Natural killer cell (primary cell): ENCODE measurements around the gene FREM1. TPM values are rescaled to one million over a fixed set of nuclear protein-coding genes. Genes with fewer than 3 reads are reported as not detected.

Experiments used
- ATAC-seq, 3 donors: fragments of 150-1000 bp in 2 of 3; fragments of 200-7000 bp in 1 of 3; cut with Tn5 transposase; 1 replicate in 1 of 3; 2 replicates in 2 of 3; pipeline ENCODE4 v1.10.0; 2021; ENCODE audit warnings: mild to moderate bottlenecking in 2 of 3, moderate library complexity in 2 of 3
- DNase-seq, 2 donors: peaks; one replicate each; pipeline versions ENCODE4 v3.0.0 to v3.0.0-alpha.2; 2013 to 2021; ENCODE audit warnings: mixed read lengths in 1 of 2
- H3K27ac ChIP-seq: one replicate; pipeline ENCODE4 v1.5.1; 2013; ENCODE audit warnings: mild to moderate bottlenecking, low read length
- H3K27me3 ChIP-seq: one replicate; pipeline ENCODE4 v1.6.1; 2013; ENCODE audit warnings: low read length; ENCODE audit not compliant: control insufficient read depth, insufficient read depth
- H3K36me3 ChIP-seq: one replicate; pipeline ENCODE4 v1.6.1; 2013; ENCODE audit warnings: low read length; ENCODE audit not compliant: control insufficient read depth, insufficient read depth
- H3K4me1 ChIP-seq: one replicate; pipeline ENCODE4 v1.6.1; 2013; ENCODE audit warnings: low read length; ENCODE audit not compliant: control insufficient read depth, insufficient read depth
- H3K4me3 ChIP-seq: one replicate; pipeline ENCODE4 v1.5.1; 2013; ENCODE audit warnings: low read length
- H3K9me3 ChIP-seq: one replicate; pipeline ENCODE4 v1.6.1; 2013; ENCODE audit warnings: low read length; ENCODE audit not compliant: control insufficient read depth, insufficient read depth
- H3K27ac Mint-ChIP-seq, 2 donors: one replicate each; pipeline ENCODE4 v1.8.0; 2022; ENCODE audit warnings: mild to moderate bottlenecking in 2 of 2, mixed read lengths in 2 of 2, moderate library complexity in 1 of 2
- H3K27me3 Mint-ChIP-seq, 2 donors: one replicate each; pipeline ENCODE4 v1.8.0; 2022; ENCODE audit warnings: low read depth in 2 of 2, mixed read lengths in 2 of 2
- H3K36me3 Mint-ChIP-seq: one replicate; pipeline ENCODE4 v1.8.0; 2022; ENCODE audit warnings: mixed read lengths
- H3K4me1 Mint-ChIP-seq, 2 donors: one replicate each; pipeline ENCODE4 v1.8.0; 2022; ENCODE audit warnings: mixed read lengths in 2 of 2
- H3K4me3 Mint-ChIP-seq: one replicate; pipeline ENCODE4 v1.8.0; 2022; ENCODE audit warnings: mild to moderate bottlenecking, moderate library complexity, mixed read lengths
- H3K9me3 Mint-ChIP-seq, 2 donors: one replicate each; pipeline ENCODE4 v1.8.0; 2022; ENCODE audit warnings: mixed read lengths in 2 of 2
- CTCF ChIP-seq: fragments of 200-600 bp; IDR thresholded peaks from one replicate; pipeline ENCODE4 v1.8.0; 2022; ENCODE audit warnings: antibody characterized with exemption
- WGBS: methylation state at CpG from one replicate; pipeline ENCODE4 v1.1.7; 2013; ENCODE audit warnings: missing lambda C conversion rate; ENCODE audit not compliant: insufficient coverage; 5-methylcytosine and 5-hydroxymethylcytosine counted together
- intact Hi-C: fragments of 100-400 bp; cut with micrococcal nuclease; formaldehyde crosslinking; loops from one replicate; pipeline ENCODE4 v1.14.2; 2022
- total RNA-seq, 4 donors: library from RNA; stranded (reverse); fragments of 120-200 nt in 1 of 4; gene quantifications; one replicate each; pipeline versions ENCODE4 v1.2.3 to v1.2.4, GENCODE V29; 2013 to 2022

The FREM1 gene
- total RNA-seq, result under 1 TPM in 1 of 3 donors, not detected in 2; 0.05 TPM
- not detected for total RNA-seq (2013)

GRCh38 chr9:14909961-14910805 is at the start of gene FREM1:
Gene FREM1 (minus strand): TSS chr9:14910428. CDS start chr9:14868977, 41,451 bp downstream.
- H3K4me3 Mint-ChIP-seq, result no peak within 1 kb of the TSS
- H3K9me3 Mint-ChIP-seq, result no peaks in the 10 kb centered on the region
- 56% methylated on average over 17 of the region's 18 CpGs for WGBS
- Histone ChIP-seq H3K27ac (no peak within 1 kb of the TSS), H3K4me1 (no peaks in the 10 kb centered on the region), H3K9me3 (no peaks in the 10 kb centered on the region), H3K27me3 (no peaks in the 10 kb centered on the region), H3K36me3 (no peaks in the 10 kb centered on the region), H3K4me3 (no peak within 1 kb of the TSS)
- H3K36me3 Mint-ChIP-seq, result no peaks in the 10 kb centered on the region
- TF ChIP-seq CTCF, result no peak
- intact Hi-C loops, result no loop called here
- no peak within 1 kb of the TSS for H3K27ac Mint-ChIP-seq
- DNase-seq (no peak), ATAC-seq (no peak)
- no peaks in the 10 kb centered on the region for H3K27me3 Mint-ChIP-seq
- H3K4me1 Mint-ChIP-seq, result no peaks in the 10 kb centered on the region

GRCh38 chr9:14958989-14959388 is 48.8 kb upstream of the FREM1 start:
- Mint-ChIP-seq H3K4me3 (no peak overlapping the region), H3K36me3 (no peaks in the 10 kb centered on the region), H3K27ac (no peak overlapping the region), H3K27me3 (no peaks in the 10 kb centered on the region), H3K4me1 (no peaks in the 10 kb centered on the region), H3K9me3 (peaks cover 0 to 9% of the 10 kb centered on the region in 2 donors)
- ATAC-seq (no peak), DNase-seq (no peak)
- H3K4me1 ChIP-seq, result no peaks in the 10 kb centered on the region
- no peaks in the 10 kb centered on the region for H3K36me3 ChIP-seq
- no peaks in the 10 kb centered on the region for H3K27me3 ChIP-seq
- H3K27ac ChIP-seq, result no peak overlapping the region
- H3K4me3 ChIP-seq, result no peak overlapping the region
- intact Hi-C loops, result no loop called here
- H3K9me3 ChIP-seq, result no peaks in the 10 kb centered on the region
- TF ChIP-seq CTCF, result no peak

GRCh38 chr9:14957109-14957508 is 46.9 kb upstream of the FREM1 start:
- no peak for ATAC-seq
- Histone ChIP-seq H3K27ac (no peak overlapping the region), H3K27me3 (no peaks in the 10 kb centered on the region), H3K9me3 (no peaks in the 10 kb centered on the region), H3K4me3 (no peak overlapping the region), H3K36me3 (no peaks in the 10 kb centered on the region), H3K4me1 (no peaks in the 10 kb centered on the region)
- intact Hi-C loops, result no loop called here
- Mint-ChIP-seq H3K27ac (no peak overlapping the region), H3K9me3 (peaks cover 4 to 9% of the 10 kb centered on the region in 2 donors), H3K36me3 (no peaks in the 10 kb centered on the region), H3K27me3 (no peaks in the 10 kb centered on the region), H3K4me3 (no peak overlapping the region), H3K4me1 (no peaks in the 10 kb centered on the region)
- no peak for DNase-seq
- no peak for TF ChIP-seq CTCF
- WGBS, result 47% methylated on average over 2 of the region's 2 CpGs

GRCh38 chr9:14956208-14956607 is 46.0 kb upstream of the FREM1 start:
- no peak overlapping the region for H3K4me3 Mint-ChIP-seq
- no peaks in the 10 kb centered on the region for H3K9me3 ChIP-seq
- WGBS, result 94% methylated on average over 2 of the region's 2 CpGs
- H3K27me3 Mint-ChIP-seq, result no peaks in the 10 kb centered on the region
- intact Hi-C loops, result no loop called here
- no peaks in the 10 kb centered on the region for H3K27me3 ChIP-seq
- H3K27ac Mint-ChIP-seq, result no peak overlapping the region
- H3K4me3 ChIP-seq, result no peak overlapping the region
- DNase-seq (no peak), ATAC-seq (no peak)
- peaks cover 4 to 11% of the 10 kb centered on the region in 2 donors for H3K9me3 Mint-ChIP-seq
- no peak for TF ChIP-seq CTCF
- no peaks in the 10 kb centered on the region for H3K4me1 ChIP-seq
- no peaks in the 10 kb centered on the region for H3K36me3 Mint-ChIP-seq
- no peaks in the 10 kb centered on the region for H3K4me1 Mint-ChIP-seq
- no peaks in the 10 kb centered on the region for H3K36me3 ChIP-seq
- no peak overlapping the region for H3K27ac ChIP-seq
